HG02623 (cell line): ENCODE measurements around the gene KCNJ12.

ENCODE experiments used
- ATAC-seq: cut with Tn5 transposase; IDR thresholded peaks from one replicate; pipeline ENCODE4 v1.9.1; 2021; ENCODE audit warnings: moderate library complexity; ENCODE audit not compliant: unreplicated experiment

Gene KCNJ12

GRCh38 chr17:21363776-21364642 is 12.1 kb upstream of the KCNJ12 start:
- ATAC-seq: no peak

- ATAC-seq: no peak
These were observed 11.1 kb upstream of the KCNJ12 start for GRCh38 chr17:21365016-21365415.

GRCh38 chr17:21368545-21369246 is 7.5 kb upstream of the KCNJ12 start:
- ATAC-seq: no peak

- ATAC-seq: no peak
These were observed 6.8 kb upstream of the KCNJ12 start for GRCh38 chr17:21369395-21369794.

- ATAC-seq: no peak
These were observed 5.7 kb upstream of the KCNJ12 start for GRCh38 chr17:21370430-21370829.

GRCh38 chr17:21371511-21372081 is 4.6 kb upstream of the KCNJ12 start:
- no peak for ATAC-seq

GRCh38 chr17:21372256-21372954 is 3.8 kb upstream of the KCNJ12 start:
- no peak for ATAC-seq

GRCh38 chr17:21373036-21373435 is 3.1 kb upstream of the KCNJ12 start:
- ATAC-seq: no peak

GRCh38 chr17:21373696-21374440 is 2.3 kb upstream of the KCNJ12 start:
- no peak for ATAC-seq

- ATAC-seq: no peak
These were observed 1.6 kb upstream of the KCNJ12 start for GRCh38 chr17:21374441-21375161.

GRCh38 chr17:21375162-21375560 is 996 bp upstream of the KCNJ12 start:
- ATAC-seq: no peak

GRCh38 chr17:21375757-21376080 is 438 bp upstream of the KCNJ12 start:
- no peak for ATAC-seq

- no peak for ATAC-seq
These were observed 868 bp downstream of the KCNJ12 start for GRCh38 chr17:21376759-21377690.

- no peak for ATAC-seq
These were observed 1.7 kb downstream of the KCNJ12 start for GRCh38 chr17:21377705-21378396.

- no peak for ATAC-seq
These were observed 2.4 kb downstream of the KCNJ12 start for GRCh38 chr17:21378553-21378952.

- no peak for ATAC-seq
These were observed 3.0 kb downstream of the KCNJ12 start for GRCh38 chr17:21379080-21379711.

- no peak for ATAC-seq
These were observed 4.5 kb downstream of the KCNJ12 start for GRCh38 chr17:21380659-21381058.
